Measurements from ENCODE around the gene GRM4.

GRCh38 chr6:33983109-33983716 lies 162.7 kb downstream of the GRM4 start:
- TF ChIP-seq EZH2 (IDR thresholded peaks at IDR 0.05) (no peak), POLR2AphosphoS5 (IDR thresholded peaks at IDR 0.05; ENCODE audit: borderline replicate concordance, low read depth, low read length) (no peak)

All from SK-N-MC (cell line).